Upper lobe of left lung (tissue), 6 donors: ENCODE data around the gene ADGRD1. TPM values are rescaled to one million over a fixed set of nuclear protein-coding genes. Genes with fewer than 3 reads are reported as not detected.

Experiments used
- ATAC-seq, 2 donors: fragments of 200-7000 bp; cut with Tn5 transposase; one replicate each; pipeline ENCODE4 v1.9.1; 2022; ENCODE audit warnings: mild to moderate bottlenecking in 2 of 2, moderate library complexity in 2 of 2; ENCODE audit not compliant: low FRiP score in 2 of 2
- DNase-seq, 2 donors: peaks; one replicate each; pipeline ENCODE4 v3.0.0-alpha.2; 2019 to 2020
- H3K27ac ChIP-seq, 4 donors: fragments of 200-600 bp; sonication (generic); one replicate each; pipeline ENCODE4 v1.5.1; 2016 to 2019
- H3K27me3 ChIP-seq, 4 donors: fragments of 200-600 bp; sonication (generic); one replicate each; pipeline ENCODE4 v1.5.1; 2017 to 2019
- H3K36me3 ChIP-seq, 4 donors: fragments of 200-600 bp; sonication (generic); one replicate each; pipeline ENCODE4 v1.5.1; 2016 to 2019
- H3K4me1 ChIP-seq, 4 donors: fragments of 200-600 bp; sonication (generic); one replicate each; pipeline ENCODE4 v1.5.1; 2018 to 2019
- H3K4me3 ChIP-seq, 4 donors: fragments of 200-600 bp; sonication (generic); one replicate each; pipeline ENCODE4 v1.5.1; 2017 to 2019; ENCODE audit warnings: mild to moderate bottlenecking in 2 of 4, moderate library complexity in 1 of 4
- H3K9me3 ChIP-seq, 4 donors: fragments of 200-600 bp; sonication (generic); one replicate each; pipeline ENCODE4 v1.5.1; 2018 to 2019
- CTCF ChIP-seq, 6 experiments: fragments of 450-650 bp in 4 of 6; fragments of 200-600 bp in 2 of 6; sonication (generic) in 2 of 6; IDR thresholded peaks; one replicate each; pipeline ENCODE4 v1.5.1; 2016 to 2019; ENCODE audit warnings: antibody characterized with exemption in 6 of 6
- EP300 ChIP-seq, 4 donors: sonication (generic); formaldehyde crosslinking; IDR thresholded peaks; one replicate each; pipeline ENCODE4 v1.5.1; 2017; ENCODE audit warnings: antibody characterized with exemption in 4 of 4, control low read depth in 2 of 4
- POLR2A ChIP-seq, 4 donors: fragments of 450-650 bp; IDR thresholded peaks; one replicate each; pipeline ENCODE4 v1.5.1; 2016 to 2017; ENCODE audit warnings: antibody characterized with exemption in 4 of 4, mild to moderate bottlenecking in 2 of 4
- POLR2AphosphoS5 ChIP-seq, 2 donors: sonication (generic); formaldehyde crosslinking; IDR thresholded peaks; one replicate each; pipeline ENCODE4 v1.5.1; 2017; ENCODE audit warnings: antibody characterized with exemption in 2 of 2
- WGBS, 2 donors: methylation state at CpG; one replicate each; pipeline ENCODE4 v1.1.5; 2017 to 2018; 5-methylcytosine and 5-hydroxymethylcytosine counted together
- total RNA-seq, 6 donors: library from RNA; depleted of rRNA in 4 of 6; stranded (reverse); fragments of >200 nt in 4 of 6; gene quantifications; one replicate each; pipeline versions ENCODE4 v1.1.0 to v1.2.1, GENCODE V29; 2016 to 2021
- donor health status: DM: no; HTN: no; CAD: no; lungs with moderate emphysema.
- donor health status: DM: no; HTN: yes; CAD: no; lungs with severe emphysema.

The ADGRD1 gene
- total RNA-seq, 6 donors from 2014 or later: 84.2 to 124 (median 94.7) TPM

- Histone ChIP-seq H3K27ac (no peak overlapping the region), H3K4me3 (no peak overlapping the region), H3K9me3 (no peaks in the 10 kb centered on the region), H3K36me3 (peaks cover 0 to 43% (median 16%) of the 10 kb centered on the region in 4 donors), H3K4me1 (peaks cover 0 to 24% (median 13%) of the 10 kb centered on the region in 4 donors), H3K27me3 (no peaks in the 10 kb centered on the region)
- TF ChIP-seq POLR2AphosphoS5 (IDR thresholded peaks at IDR 0.05) (no peak), POLR2A (IDR thresholded peaks at IDR 0.05) (no peak), EP300 (IDR thresholded peaks at IDR 0.05) (no peak)
- DNase-seq: no peak
- ATAC-seq: no peak
- WGBS, 2 donors: 65 to 77% methylated on average over 9 to 14 of the region's 18 CpGs
These were observed 51.7 kb downstream of the ADGRD1 start for GRCh38 chr12:131005161-131006035.

- H3K27me3 ChIP-seq: no peaks in the 10 kb centered on the region
- ATAC-seq (no peak), DNase-seq (no peak)
- TF ChIP-seq EP300 (IDR thresholded peaks at IDR 0.05) (no peak), CTCF (IDR thresholded peaks at IDR 0.05) (no peak), POLR2AphosphoS5 (IDR thresholded peaks at IDR 0.05) (no peak), POLR2A (IDR thresholded peaks at IDR 0.05) (no peak)
- no peak overlapping the region for H3K27ac ChIP-seq
- 90 to 93% methylated on average over 14 to 21 of the region's 21 CpGs for WGBS, 2 donors
- peaks cover 0 to 24% (median 13%) of the 10 kb centered on the region in 4 donors for H3K4me1 ChIP-seq
- no peak overlapping the region for H3K4me3 ChIP-seq
- H3K36me3 ChIP-seq: peaks cover 0 to 43% (median 16%) of the 10 kb centered on the region in 4 donors
- no peaks in the 10 kb centered on the region for H3K9me3 ChIP-seq
These were observed 52.5 kb downstream of the ADGRD1 start for GRCh38 chr12:131006036-131006735.

GRCh38 chr12:131007031-131007739 lies 53.5 kb downstream of the ADGRD1 start:
- Histone ChIP-seq H3K4me3 (no peak overlapping the region), H3K9me3 (no peaks in the 10 kb centered on the region), H3K36me3 (peaks cover 0 to 43% (median 16%) of the 10 kb centered on the region in 4 donors), H3K27me3 (no peaks in the 10 kb centered on the region), H3K27ac (no peak overlapping the region), H3K4me1 (peaks cover 0 to 18% (median 13%) of the 10 kb centered on the region in 4 donors)
- DNase-seq (no peak), ATAC-seq (peak in 1 of 2 donors; percentile 46)
- TF ChIP-seq POLR2A (IDR thresholded peaks at IDR 0.05) (no peak), EP300 (IDR thresholded peaks at IDR 0.05) (no peak), POLR2AphosphoS5 (IDR thresholded peaks at IDR 0.05) (no peak), CTCF (IDR thresholded peaks at IDR 0.05) (no peak)
- 67 to 82% methylated on average over 10 to 20 of the region's 20 CpGs for WGBS, 2 donors

GRCh38 chr12:131007740-131008117 lies 54.0 kb downstream of the ADGRD1 start:
- ATAC-seq (no peak), DNase-seq (no peak)
- peaks cover 0 to 43% (median 16%) of the 10 kb centered on the region in 4 donors for H3K36me3 ChIP-seq
- no peaks in the 10 kb centered on the region for H3K27me3 ChIP-seq
- TF ChIP-seq POLR2A (IDR thresholded peaks at IDR 0.05): no peak
- no peak for TF ChIP-seq CTCF (IDR thresholded peaks at IDR 0.05)
- TF ChIP-seq POLR2AphosphoS5 (IDR thresholded peaks at IDR 0.05): no peak
- TF ChIP-seq EP300 (IDR thresholded peaks at IDR 0.05): no peak
- H3K27ac ChIP-seq: no peak overlapping the region
- peaks cover 0 to 13% (median 9%) of the 10 kb centered on the region in 4 donors for H3K4me1 ChIP-seq
- 81 to 88% methylated on average over 1 to 3 of the region's 3 CpGs for WGBS, 2 donors
- no peak overlapping the region for H3K4me3 ChIP-seq
- no peaks in the 10 kb centered on the region for H3K9me3 ChIP-seq
